OCI-LY1 (cell line): ENCODE measurements around the gene PTK7.

Experiments used
- H2AFZ ChIP-seq: fragments of 200-600 bp; sonication (generic), shearing (Covaris generic); 2 replicates; pipeline ENCODE4 v1.6.0; 2014; ENCODE audit warnings: antibody characterized with exemption, mild to moderate bottlenecking, low read length
- H3F3A ChIP-seq: fragments of 200-600 bp; sonication (generic), shearing (Covaris generic); 2 replicates; pipeline ENCODE4 v1.6.0; 2014; ENCODE audit warnings: mild to moderate bottlenecking, antibody characterized with exemption, low read length, moderate library complexity; ENCODE audit not compliant: insufficient read depth
- H3K27ac ChIP-seq: fragments of 200-600 bp; sonication (generic); 2 replicates; pipeline ENCODE4 v1.5.1; 2014; ENCODE audit warnings: low read length, mixed run types, mild to moderate bottlenecking, low read depth; ENCODE audit not compliant: poor library complexity, severe bottlenecking
- H3K27me3 ChIP-seq: fragments of 200-600 bp; sonication (generic); 2 replicates; pipeline ENCODE4 v1.6.0; 2014; ENCODE audit warnings: antibody characterized with exemption, mild to moderate bottlenecking, low read length, moderate library complexity; ENCODE audit not compliant: insufficient read depth
- H3K36me3 ChIP-seq: fragments of 200-600 bp; sonication (generic); 2 replicates; pipeline ENCODE4 v1.6.1; 2014; ENCODE audit warnings: mild to moderate bottlenecking, antibody characterized with exemption, low read length, moderate library complexity, mixed read lengths; ENCODE audit not compliant: insufficient read depth
- H3K4me1 ChIP-seq: fragments of 200-600 bp; sonication (generic); 2 replicates; pipeline ENCODE4 v1.5.1; 2014; ENCODE audit warnings: mild to moderate bottlenecking, low read length, moderate library complexity; ENCODE audit not compliant: insufficient read depth, severe bottlenecking
- H3K4me2 ChIP-seq: fragments of 200-600 bp; sonication (generic), shearing (Covaris generic); 2 replicates; pipeline ENCODE4 v1.6.1; 2014; ENCODE audit warnings: low read length
- H3K4me3 ChIP-seq: fragments of 200-600 bp; sonication (generic); 2 replicates; pipeline ENCODE4 v1.5.1; 2014; ENCODE audit warnings: low read length, low read depth, mild to moderate bottlenecking, mixed read lengths; ENCODE audit not compliant: poor library complexity, severe bottlenecking
- H3K79me2 ChIP-seq: fragments of 200-600 bp; shearing (Covaris generic); 2 replicates; pipeline ENCODE4 v1.6.1; 2016; ENCODE audit warnings: mixed run types, low read length, mixed read lengths; ENCODE audit not compliant: insufficient read depth
- H3K9ac ChIP-seq: fragments of 200-600 bp; sonication (generic), shearing (Covaris generic); 2 replicates; pipeline ENCODE4 v1.6.1; 2014; ENCODE audit warnings: mild to moderate bottlenecking, low read length, mixed read lengths
- H3K9me2 ChIP-seq: fragments of 200-600 bp; sonication (generic), shearing (Covaris generic); 2 replicates; pipeline ENCODE4 v1.6.1; 2014; ENCODE audit warnings: low read depth, mild to moderate bottlenecking, low read length, mixed read lengths
- H3K9me3 ChIP-seq: fragments of 200-600 bp; shearing (Covaris generic); 2 replicates; pipeline ENCODE4 v1.6.1; 2014; ENCODE audit warnings: low read length, mixed read lengths
- H4K20me1 ChIP-seq: fragments of 200-600 bp; sonication (generic), shearing (Covaris generic); 2 replicates; pipeline ENCODE4 v1.6.0; 2016; ENCODE audit warnings: mild to moderate bottlenecking, low read length; ENCODE audit not compliant: insufficient read depth
- EZH2 ChIP-seq: fragments of 200-600 bp; sonication (generic), shearing (Covaris generic); IDR thresholded peaks from 2 replicates; pipeline ENCODE4 v1.8.0; 2017; ENCODE audit warnings: borderline replicate concordance, mixed run types, mild to moderate bottlenecking, antibody characterized with exemption, low read length, moderate library complexity, mixed read lengths
- TF ChIP-seq, protein P1 (sequence below): fragments of 200-600 bp; sonication (generic), shearing (Covaris generic); IDR thresholded peaks from 2 replicates; pipeline ENCODE4 v1.5.1; 2017; ENCODE audit warnings: mild to moderate bottlenecking, antibody characterized with exemption, low read length, moderate library complexity, mixed read lengths

The PTK7 gene

DNA sequence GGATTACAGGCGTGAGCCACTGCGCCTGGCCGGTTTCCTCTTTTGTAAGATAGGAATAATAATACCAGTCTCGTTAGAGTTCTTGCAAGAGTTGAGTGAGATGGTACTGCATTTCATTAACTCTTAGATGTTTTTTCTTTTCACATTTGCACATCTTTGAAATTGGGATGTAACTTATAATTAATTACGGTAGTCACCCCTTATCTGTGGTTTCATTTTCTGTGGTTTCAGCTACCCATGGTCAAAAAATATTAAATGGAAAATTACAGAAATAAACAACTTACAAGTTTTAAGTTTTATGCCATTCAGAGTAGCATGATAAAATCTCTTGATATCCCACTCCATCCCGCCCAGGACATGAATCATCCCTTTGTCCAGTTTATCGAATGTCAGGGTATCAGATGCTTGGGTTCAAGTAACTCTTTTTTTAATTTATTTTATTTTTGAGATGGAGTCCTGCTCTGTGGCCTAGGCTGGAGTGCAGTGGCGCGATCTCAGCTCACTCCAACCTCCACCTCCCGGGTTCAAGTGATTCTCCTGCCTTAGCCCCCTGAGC lies 15.4 kb downstream of the PTK7 start:
- no peaks in the 10 kb centered on the region for H4K20me1 ChIP-seq
- no peak overlapping the region for H3K27ac ChIP-seq
- no peaks in the 10 kb centered on the region for H3F3A ChIP-seq
- H3K4me2 ChIP-seq: no peak overlapping the region
- no peaks in the 10 kb centered on the region for H3K9me3 ChIP-seq
- no peaks in the 10 kb centered on the region for H3K27me3 ChIP-seq
- peaks cover under 1% of the 10 kb centered on the region for H3K4me1 ChIP-seq
- no peaks in the 10 kb centered on the region for H3K9me2 ChIP-seq
- no peak overlapping the region for H3K4me3 ChIP-seq
- H2AFZ ChIP-seq: no peak overlapping the region
- H3K9ac ChIP-seq: no peak overlapping the region
- TF ChIP-seq, protein P1, sequence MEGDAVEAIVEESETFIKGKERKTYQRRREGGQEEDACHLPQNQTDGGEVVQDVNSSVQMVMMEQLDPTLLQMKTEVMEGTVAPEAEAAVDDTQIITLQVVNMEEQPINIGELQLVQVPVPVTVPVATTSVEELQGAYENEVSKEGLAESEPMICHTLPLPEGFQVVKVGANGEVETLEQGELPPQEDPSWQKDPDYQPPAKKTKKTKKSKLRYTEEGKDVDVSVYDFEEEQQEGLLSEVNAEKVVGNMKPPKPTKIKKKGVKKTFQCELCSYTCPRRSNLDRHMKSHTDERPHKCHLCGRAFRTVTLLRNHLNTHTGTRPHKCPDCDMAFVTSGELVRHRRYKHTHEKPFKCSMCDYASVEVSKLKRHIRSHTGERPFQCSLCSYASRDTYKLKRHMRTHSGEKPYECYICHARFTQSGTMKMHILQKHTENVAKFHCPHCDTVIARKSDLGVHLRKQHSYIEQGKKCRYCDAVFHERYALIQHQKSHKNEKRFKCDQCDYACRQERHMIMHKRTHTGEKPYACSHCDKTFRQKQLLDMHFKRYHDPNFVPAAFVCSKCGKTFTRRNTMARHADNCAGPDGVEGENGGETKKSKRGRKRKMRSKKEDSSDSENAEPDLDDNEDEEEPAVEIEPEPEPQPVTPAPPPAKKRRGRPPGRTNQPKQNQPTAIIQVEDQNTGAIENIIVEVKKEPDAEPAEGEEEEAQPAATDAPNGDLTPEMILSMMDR: no peak
- TF ChIP-seq EZH2: no peak
- H3K36me3 ChIP-seq: no peaks in the 10 kb centered on the region
- no peaks in the 10 kb centered on the region for H3K79me2 ChIP-seq

DNA sequence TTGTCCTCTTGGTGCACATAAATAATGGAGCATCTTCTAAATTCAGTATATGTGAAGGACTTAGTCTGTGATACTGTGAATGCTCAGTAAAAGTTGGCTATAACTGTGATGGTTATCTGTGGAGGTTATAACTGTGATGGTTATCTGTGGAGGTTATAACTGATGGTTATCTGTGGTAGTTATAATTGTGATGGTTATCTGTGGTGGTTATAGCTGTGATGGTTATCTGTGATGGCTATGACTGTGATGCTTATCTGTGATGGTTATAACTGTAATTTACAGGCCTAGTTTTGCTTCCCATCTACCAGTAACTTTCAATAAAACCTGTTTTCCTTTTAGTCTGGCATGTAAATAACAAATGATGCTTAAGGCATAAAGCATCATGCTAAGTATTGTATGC lies 16.5 kb downstream of the PTK7 start:
- no peaks in the 10 kb centered on the region for H3K27me3 ChIP-seq
- no peaks in the 10 kb centered on the region for H4K20me1 ChIP-seq
- H3K4me2 ChIP-seq: no peak overlapping the region
- H3K79me2 ChIP-seq: no peaks in the 10 kb centered on the region
- peaks cover 7% of the 10 kb centered on the region for H3K4me1 ChIP-seq
- no peak overlapping the region for H3K27ac ChIP-seq
- no peak for TF ChIP-seq EZH2
- TF ChIP-seq, protein P1: no peak
- H3K9me3 ChIP-seq: no peaks in the 10 kb centered on the region
- no peak overlapping the region for H3K9ac ChIP-seq
- H3F3A ChIP-seq: no peaks in the 10 kb centered on the region
- no peaks in the 10 kb centered on the region for H3K9me2 ChIP-seq
- no peaks in the 10 kb centered on the region for H3K36me3 ChIP-seq
- H2AFZ ChIP-seq: no peak overlapping the region
- H3K4me3 ChIP-seq: no peak overlapping the region

DNA sequence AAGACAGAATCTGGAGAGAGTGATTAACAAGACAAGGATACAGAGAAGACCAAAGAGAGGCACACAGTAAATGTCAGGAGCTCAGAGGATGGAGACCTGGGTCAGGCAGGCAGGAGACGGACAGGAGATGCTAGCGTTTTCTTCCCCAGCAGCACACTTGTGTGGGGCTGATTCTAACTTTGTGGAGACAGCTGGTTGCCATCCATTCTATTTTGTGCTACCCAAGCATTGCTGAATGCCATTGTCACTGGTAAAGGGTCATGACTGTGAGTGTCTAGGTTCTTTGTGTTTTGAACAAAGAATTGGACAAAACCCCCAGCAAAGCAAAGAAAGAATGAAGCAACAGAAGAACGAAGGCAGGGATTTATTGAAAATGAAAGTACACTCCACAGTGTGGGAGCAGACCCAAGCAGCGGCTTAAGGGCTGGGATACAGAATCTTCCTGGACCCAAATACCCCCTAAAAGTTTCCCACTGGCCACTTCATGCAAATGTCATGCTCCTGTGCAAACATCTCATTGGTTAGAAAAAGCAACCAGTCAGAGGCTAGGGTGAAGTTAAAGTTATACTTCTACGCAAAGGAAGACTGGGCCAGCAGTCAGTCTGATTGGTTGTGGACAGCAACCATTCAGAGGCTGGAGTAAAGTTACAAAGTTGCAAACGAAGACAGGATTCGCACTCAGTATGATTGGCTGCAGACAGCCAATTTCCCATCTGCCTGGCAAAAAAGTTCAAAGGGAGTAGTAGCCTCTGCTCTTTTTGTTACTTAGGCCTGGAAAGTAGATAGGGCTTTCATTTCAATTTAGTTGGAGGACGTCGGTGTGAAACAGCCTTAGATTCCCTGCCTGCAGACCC lies 17.5 kb downstream of the PTK7 start:
- TF ChIP-seq EZH2: no peak
- TF ChIP-seq, protein P1: no peak
- H3K9me2 ChIP-seq: no peaks in the 10 kb centered on the region
- H3K9me3 ChIP-seq: no peaks in the 10 kb centered on the region
- H3K36me3 ChIP-seq: no peaks in the 10 kb centered on the region
- H3F3A ChIP-seq: no peaks in the 10 kb centered on the region
- no peak overlapping the region for H3K9ac ChIP-seq
- no peaks in the 10 kb centered on the region for H3K79me2 ChIP-seq
- no peaks in the 10 kb centered on the region for H3K27me3 ChIP-seq
- no peak overlapping the region for H3K4me3 ChIP-seq
- peaks cover 7% of the 10 kb centered on the region for H3K4me1 ChIP-seq
- H3K4me2 ChIP-seq: no peak overlapping the region; the same call in 1 of the 2 replicates
- H4K20me1 ChIP-seq: no peaks in the 10 kb centered on the region
- H3K27ac ChIP-seq: no peak overlapping the region
- H2AFZ ChIP-seq: no peak overlapping the region
